K562 (cell line): ENCODE results near the gene PBXIP1. TPM values are rescaled to one million over a fixed set of nuclear protein-coding genes. Genes with fewer than 3 reads are reported as not detected.
A peak's percentile ranks its signal among the peaks of the same experiment; 100 is the strongest.

Source experiments
- CBX2 ChIP-seq: fragments of 200-600 bp; sonication (generic); IDR thresholded peaks from one replicate; pipeline ENCODE4 v1.6.1; 2012; ENCODE audit warnings: mild to moderate bottlenecking, low read length, inconsistent platforms; ENCODE audit not compliant: insufficient read depth, poor library complexity, severe bottlenecking
- CBX8 ChIP-seq: fragments of 200-600 bp; sonication (generic); IDR thresholded peaks from 2 replicates; pipeline ENCODE4 v1.6.1; 2012; ENCODE audit warnings: borderline replicate concordance, mixed run types, low read depth, mild to moderate bottlenecking, moderate library complexity, mixed read lengths, low read length, control low read depth, inconsistent platforms; ENCODE audit not compliant: poor library complexity, severe bottlenecking; ENCODE audit errors: extremely low read depth
- HNRNPLL ChIP-seq: fragments of 200-400 bp; formaldehyde crosslinking; IDR thresholded peaks from 2 replicates; pipeline ENCODE4 v1.6.1; 2017; ENCODE audit warnings: low read length, low read depth, mild to moderate bottlenecking; ENCODE audit not compliant: poor library complexity, severe bottlenecking
- IFI16 ChIP-seq: fragments of 250-450 bp; sonication (Bioruptor Pico); IDR thresholded peaks from 2 replicates; pipeline ENCODE4 v2.1.2; 2022; ENCODE audit warnings: mild to moderate bottlenecking, inconsistent platforms
- NCOA4 ChIP-seq: fragments of 450-650 bp; IDR thresholded peaks from 2 replicates; pipeline ENCODE4 v1.6.1; 2018; ENCODE audit warnings: mild to moderate bottlenecking; ENCODE audit not compliant: partially characterized antibody
- RBFOX2 ChIP-seq: fragments of 200-400 bp; formaldehyde crosslinking; IDR thresholded peaks from 2 replicates; pipeline ENCODE4 v1.6.1; 2017; ENCODE audit warnings: low read depth, mild to moderate bottlenecking, low read length, moderate library complexity
- RBM17 ChIP-seq: fragments of 200-400 bp; formaldehyde crosslinking; IDR thresholded peaks from 2 replicates; pipeline ENCODE4 v1.6.1; 2017; ENCODE audit warnings: low read depth, mild to moderate bottlenecking, low read length, borderline replicate concordance
- SIN3B ChIP-seq: fragments of 450-650 bp; IDR thresholded peaks from 2 replicates; pipeline ENCODE4 v1.6.1; 2017; ENCODE audit warnings: low read depth, mild to moderate bottlenecking, moderate library complexity
- polyA plus RNA-seq, 8 experiments: library from polyadenylated mRNA; depleted of rRNA in 4 of 8; stranded (reverse) in 5 of 8; unstranded in 3 of 8; fragments of >200 nt; fragmentation: Nextera tagmentation in 2 of 8; fragmentation: Illumina TruSeq in 1 of 8; extraction: Ambion mirVana in 2 of 8; extraction: Trizol in 1 of 8; gene quantifications; 2 replicates each; pipeline versions ENCODE4 v1.2.1 to v1.2.3, GENCODE V29; 2011 to 2014; ENCODE audit warnings: inconsistent platforms in 1 of 8, missing spikeins in 1 of 8
- total RNA-seq, 7 experiments: library from RNA; depleted of rRNA in 6 of 7; stranded (reverse); fragments of >200 nt in 6 of 7; fragmentation: Illumina TruSeq in 2 of 7; extraction: Trizol in 2 of 7; gene quantifications; 2 replicates each; pipeline versions ENCODE4 v1.2.1 to v1.2.3, GENCODE V29; 2011 to 2021; ENCODE audit warnings: low replicate concordance in 1 of 7
- TF ChIP-seq, protein P1 (sequence below): fragments of 250-450 bp; sonication (Bioruptor Pico); IDR thresholded peaks from 2 replicates; pipeline ENCODE4 v1.5.0; 2021
- TF ChIP-seq, protein P2 (sequence below), 3 experiments: fragments of 200-800 bp in 1 of 3; fragments of 250-450 bp in 1 of 3; fragments of 450-650 bp in 1 of 3; sonication (Bioruptor Pico) in 1 of 3; sonication (Bioruptor generic) in 1 of 3; formaldehyde crosslinking in 1 of 3; IDR thresholded peaks; 2 replicates each; pipeline versions ENCODE4 v1.6.1 to v1.8.0; 2016 to 2022; ENCODE audit warnings: mild to moderate bottlenecking in 2 of 3, missing genetic modification characterization in 2 of 3, missing compliant biosample characterization in 1 of 3, moderate library complexity in 1 of 3
- TF ChIP-seq, protein P3 (sequence below), 3 experiments: IDR thresholded peaks in 2 of 3; conservative IDR thresholded peaks in 1 of 3; 2 replicates each; pipeline ENCODE4 v1.5.1; 2011 to 2012; ENCODE audit warnings: low read length in 3 of 3, mild to moderate bottlenecking in 3 of 3, control low read depth in 2 of 3, improper control_type of control experiment in 1 of 3, inconsistent platforms in 1 of 3, low read depth in 1 of 3, mixed read lengths in 1 of 3, moderate library complexity in 1 of 3; ENCODE audit not compliant: insufficient read depth in 2 of 3

PBXIP1 gene
- total and polyA plus RNA-seq, 9 of the 15 experiments (the other 6 are each of a cell fraction or from before 2014, with no cell fraction given) = 0.13 to 8.3 (median 5.8) TPM

DNA sequence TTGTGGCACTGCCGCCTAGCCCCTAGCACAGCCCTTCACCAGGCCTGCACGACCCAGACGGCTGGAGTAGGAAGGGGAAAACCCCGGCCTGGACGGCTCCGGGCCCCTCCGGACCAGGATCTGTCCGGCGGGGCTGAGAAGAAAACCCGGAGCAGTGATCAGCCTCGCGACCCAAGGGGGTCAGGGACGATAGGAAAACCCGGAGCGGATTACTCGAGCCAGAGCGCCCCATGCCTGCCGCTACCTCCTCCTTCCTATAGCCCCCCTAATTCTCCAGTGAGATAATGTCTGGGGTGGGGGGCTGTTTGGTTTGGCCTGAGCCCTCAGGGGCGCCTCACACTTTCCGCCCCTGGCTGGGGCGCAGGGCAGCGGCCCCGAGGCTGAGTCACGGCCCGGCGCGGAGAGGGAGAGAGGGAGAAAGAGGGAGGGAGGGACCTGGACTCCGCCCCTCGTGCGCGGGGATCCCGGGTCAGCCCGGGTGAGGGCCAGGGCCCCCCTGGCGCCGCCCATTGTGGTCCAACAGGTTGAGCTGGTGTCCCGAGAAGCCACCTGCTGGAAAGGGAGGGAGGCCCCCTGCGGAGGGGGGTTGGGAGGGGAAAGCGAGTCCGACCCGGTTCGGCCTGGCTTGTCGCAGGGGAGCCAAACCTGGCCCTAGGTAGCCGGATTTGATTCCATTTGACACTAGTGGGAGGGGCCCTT is 45.0 kb upstream of the PBXIP1 start (continued):
- TF ChIP-seq, protein P1, sequence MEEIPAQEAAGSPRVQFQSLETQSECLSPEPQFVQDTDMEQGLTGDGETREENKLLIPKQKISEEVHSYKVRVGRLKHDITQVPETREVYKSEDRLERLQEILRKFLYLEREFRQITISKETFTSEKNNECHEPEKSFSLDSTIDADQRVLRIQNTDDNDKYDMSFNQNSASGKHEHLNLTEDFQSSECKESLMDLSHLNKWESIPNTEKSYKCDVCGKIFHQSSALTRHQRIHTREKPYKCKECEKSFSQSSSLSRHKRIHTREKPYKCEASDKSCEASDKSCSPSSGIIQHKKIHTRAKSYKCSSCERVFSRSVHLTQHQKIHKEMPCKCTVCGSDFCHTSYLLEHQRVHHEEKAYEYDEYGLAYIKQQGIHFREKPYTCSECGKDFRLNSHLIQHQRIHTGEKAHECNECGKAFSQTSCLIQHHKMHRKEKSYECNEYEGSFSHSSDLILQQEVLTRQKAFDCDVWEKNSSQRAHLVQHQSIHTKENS (CRISPR knock-in tag) = no peak
- peak; percentile 90 for TF ChIP-seq RBFOX2
- no peak for TF ChIP-seq NCOA4
- no peak for TF ChIP-seq CBX8
- no peak for TF ChIP-seq CBX2
- peak; percentile 46 for TF ChIP-seq HNRNPLL
- no peak for TF ChIP-seq RBM17
- TF ChIP-seq, protein P2, sequence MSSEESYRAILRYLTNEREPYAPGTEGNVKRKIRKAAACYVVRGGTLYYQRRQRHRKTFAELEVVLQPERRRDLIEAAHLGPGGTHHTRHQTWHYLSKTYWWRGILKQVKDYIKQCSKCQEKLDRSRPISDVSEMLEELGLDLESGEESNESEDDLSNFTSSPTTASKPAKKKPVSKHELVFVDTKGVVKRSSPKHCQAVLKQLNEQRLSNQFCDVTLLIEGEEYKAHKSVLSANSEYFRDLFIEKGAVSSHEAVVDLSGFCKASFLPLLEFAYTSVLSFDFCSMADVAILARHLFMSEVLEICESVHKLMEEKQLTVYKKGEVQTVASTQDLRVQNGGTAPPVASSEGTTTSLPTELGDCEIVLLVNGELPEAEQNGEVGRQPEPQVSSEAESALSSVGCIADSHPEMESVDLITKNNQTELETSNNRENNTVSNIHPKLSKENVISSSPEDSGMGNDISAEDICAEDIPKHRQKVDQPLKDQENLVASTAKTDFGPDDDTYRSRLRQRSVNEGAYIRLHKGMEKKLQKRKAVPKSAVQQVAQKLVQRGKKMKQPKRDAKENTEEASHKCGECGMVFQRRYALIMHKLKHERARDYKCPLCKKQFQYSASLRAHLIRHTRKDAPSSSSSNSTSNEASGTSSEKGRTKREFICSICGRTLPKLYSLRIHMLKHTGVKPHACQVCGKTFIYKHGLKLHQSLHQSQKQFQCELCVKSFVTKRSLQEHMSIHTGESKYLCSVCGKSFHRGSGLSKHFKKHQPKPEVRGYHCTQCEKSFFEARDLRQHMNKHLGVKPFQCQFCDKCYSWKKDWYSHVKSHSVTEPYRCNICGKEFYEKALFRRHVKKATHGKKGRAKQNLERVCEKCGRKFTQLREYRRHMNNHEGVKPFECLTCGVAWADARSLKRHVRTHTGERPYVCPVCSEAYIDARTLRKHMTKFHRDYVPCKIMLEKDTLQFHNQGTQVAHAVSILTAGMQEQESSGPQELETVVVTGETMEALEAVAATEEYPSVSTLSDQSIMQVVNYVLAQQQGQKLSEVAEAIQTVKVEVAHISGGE (CRISPR knock-in tag; IDR thresholded peaks at IDR 0.05) = peak in 1 of 3 experiments; percentile 49; a peak in 1 of 6 replicates
- no peak; the same call in none of the 2 replicates for TF ChIP-seq SIN3B
- no peak for TF ChIP-seq IFI16 (CRISPR knock-in tag)
- TF ChIP-seq, protein P3, sequence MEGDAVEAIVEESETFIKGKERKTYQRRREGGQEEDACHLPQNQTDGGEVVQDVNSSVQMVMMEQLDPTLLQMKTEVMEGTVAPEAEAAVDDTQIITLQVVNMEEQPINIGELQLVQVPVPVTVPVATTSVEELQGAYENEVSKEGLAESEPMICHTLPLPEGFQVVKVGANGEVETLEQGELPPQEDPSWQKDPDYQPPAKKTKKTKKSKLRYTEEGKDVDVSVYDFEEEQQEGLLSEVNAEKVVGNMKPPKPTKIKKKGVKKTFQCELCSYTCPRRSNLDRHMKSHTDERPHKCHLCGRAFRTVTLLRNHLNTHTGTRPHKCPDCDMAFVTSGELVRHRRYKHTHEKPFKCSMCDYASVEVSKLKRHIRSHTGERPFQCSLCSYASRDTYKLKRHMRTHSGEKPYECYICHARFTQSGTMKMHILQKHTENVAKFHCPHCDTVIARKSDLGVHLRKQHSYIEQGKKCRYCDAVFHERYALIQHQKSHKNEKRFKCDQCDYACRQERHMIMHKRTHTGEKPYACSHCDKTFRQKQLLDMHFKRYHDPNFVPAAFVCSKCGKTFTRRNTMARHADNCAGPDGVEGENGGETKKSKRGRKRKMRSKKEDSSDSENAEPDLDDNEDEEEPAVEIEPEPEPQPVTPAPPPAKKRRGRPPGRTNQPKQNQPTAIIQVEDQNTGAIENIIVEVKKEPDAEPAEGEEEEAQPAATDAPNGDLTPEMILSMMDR (IDR thresholded peaks at IDR 0.05 in 2 of 3, conservative IDR thresholded peaks at IDR 0.05 in 1 of 3; ENCODE audit: insufficient read depth in 2 of 3, low read depth in 1 of 3, low read length in 3 of 3) = peak in 1 of 3 experiments; percentile 18; a peak in 3 of 6 replicates
